Adrenal gland (tissue), 19 donors: Measurements from ENCODE around the gene PHLDB3. TPM values are rescaled to one million over a fixed set of nuclear protein-coding genes. Genes with fewer than 3 reads are reported as not detected.

Source experiments
- DNase-seq, 7 donors: peaks; one replicate each; pipeline ENCODE4 v3.0.0-alpha.2; 2019 to 2020
- H3K27ac ChIP-seq, 5 donors: fragments of 200-600 bp; sonication (generic) in 4 of 5; 1 replicate in 3 of 5; 2 replicates in 2 of 5; pipeline versions ENCODE4 v1.5.1 to v1.8.0; 2016 to 2020; ENCODE audit warnings: mild to moderate bottlenecking in 1 of 5
- H3K27me3 ChIP-seq: fragments of 200-600 bp; 2 replicates; pipeline ENCODE4 v1.8.0; 2021
- H3K36me3 ChIP-seq, 2 donors: fragments of 200-600 bp; replicated peaks in 1 of 2; 1 replicate in 1 of 2; 2 replicates in 1 of 2; pipeline versions ENCODE4 v1.5.1 to v1.8.0; 2018 to 2022
- H3K4me1 ChIP-seq, 2 donors: fragments of 200-600 bp; replicated peaks in 1 of 2; 1 replicate in 1 of 2; 2 replicates in 1 of 2; pipeline versions ENCODE4 v1.5.1 to v1.8.0; 2018 to 2021
- H3K4me3 ChIP-seq, 4 donors: fragments of 200-600 bp; sonication (generic) in 3 of 4; one replicate each; pipeline ENCODE4 v1.5.1; 2016 to 2018
- H3K9me3 ChIP-seq, 3 donors: fragments of 200-600 bp; sonication (generic) in 1 of 3; replicated peaks in 1 of 3; 1 replicate in 2 of 3; 2 replicates in 1 of 3; pipeline versions ENCODE4 v1.5.1 to v1.8.0; 2016 to 2021
- CTCF ChIP-seq, 6 experiments: fragments of 450-650 bp in 4 of 6; fragments of 200-600 bp in 2 of 6; sonication (generic) in 1 of 6; IDR thresholded peaks; 1 replicate in 5 of 6; 2 replicates in 1 of 6; pipeline versions ENCODE4 v1.5.1 to v1.8.0; 2016 to 2021; ENCODE audit warnings: antibody characterized with exemption in 6 of 6, mild to moderate bottlenecking in 2 of 6, moderate library complexity in 1 of 6
- POLR2A ChIP-seq, 2 donors: fragments of 450-650 bp; IDR thresholded peaks; one replicate each; pipeline ENCODE4 v1.6.1; 2017; ENCODE audit warnings: antibody characterized with exemption in 2 of 2, mild to moderate bottlenecking in 2 of 2, moderate library complexity in 1 of 2
- WGBS, 4 donors: extraction: QIAGEN DNeasy Blood & Tissue Kit in 2 of 4; methylation state at CpG; one replicate each; pipeline versions ENCODE4 v1.1.5 to v1.1.7; 2013 to 2017; 5-methylcytosine and 5-hydroxymethylcytosine counted together
- intact Hi-C, 2 donors: fragments of 100-400 bp; cut with DNase I; formaldehyde crosslinking; loops; one replicate each; pipeline versions ENCODE4 v1.14.1 to v1.15.0; 2022 to 2023
- long read RNA-seq, 10 donors: library from polyadenylated mRNA in 3 of 10; unstranded in 2 of 10; stranded (forward) in 1 of 10; transcript quantifications; one replicate each; pipeline ENCODE4 v2.0.0 and lab custom pipeline, GENCODE V29; 2021 to 2026
- polyA plus RNA-seq, 3 donors: library from polyadenylated mRNA; stranded (reverse); fragments of 200-250 nt in 2 of 3; fragments of 350-450 nt in 1 of 3; fragmentation: Illumina TruSeq in 1 of 3; extraction: RNeasy Lipid Tissue Mini Kit (QIAGEN cat#74804) in 1 of 3; gene quantifications; one replicate each; pipeline ENCODE4 v1.2.3, GENCODE V29; 2013 to 2014
- total RNA-seq, 9 donors: library from RNA; depleted of rRNA in 4 of 9; stranded (reverse); fragments of >200 nt in 4 of 9; fragments of 120-200 nt in 1 of 9; fragmentation: NEBNext Ultra II Directional in 1 of 9; extraction: Animal tissue kit (Norgen Biotek cat#: 25700) in 1 of 9; gene quantifications; one replicate each; pipeline versions ENCODE4 v1.1.0 to v1.2.4, GENCODE V29; 2013 to 2023
- donor health status: healthy with polysubstance abuse.
- donor health status: Bipolar disorder and iron deficiency.
- donor health status: DM: yes; HTN: yes; CAD: no.
- donor health status: DM: no; HTN: no; CAD: no.
- donor health status: DM: no; HTN: no; CAD: no.
- donor health status: DM: yes; HTN: yes; CAD: no.

Gene PHLDB3
- total RNA-seq (10 to 100 TPM in 8 of 9 donors, 1 to 10 TPM in 1; 3.5 to 30.7 (median 16.2) TPM), polyA plus RNA-seq (10 to 100 TPM in 2 of 3 donors, 1 to 10 TPM in 1; 1.7 to 54.5 (median 33.7) TPM)
- long read RNA-seq, donor 1: 0 reads
- long read RNA-seq, donor 2: 0 reads
- long read RNA-seq, donor 3: 0 reads
- long read RNA-seq, donor 4, partial matches to known transcripts: 1 of 4 reads
- long read RNA-seq, donor 4, other reads (novel, unspliced or antisense): 3 of 4 reads
- long read RNA-seq, donor 5, partial matches to known transcripts: 6 of 68 reads
- long read RNA-seq, donor 5, other reads (novel, unspliced or antisense): 61 of 68 reads
- long read RNA-seq, donor 6, partial matches to known transcripts: 1 of 5 reads
- long read RNA-seq, donor 6, other reads (novel, unspliced or antisense): 4 of 5 reads
- long read RNA-seq, donor 7: 0 reads
- long read RNA-seq, donor 8: 0 reads
- long read RNA-seq, donor 9: 0 reads
- long read RNA-seq, donor 10: 0 reads

GRCh38 chr19:43504426-43505185, at the start of gene PHLDB3:
PHLDB3 (minus strand) TSS chr19:43504746; CDS start chr19:43504118, 628 bp downstream.
- H3K27ac ChIP-seq: peak within 1 kb of the TSS; percentile 70 to 94 (median 84)
- H3K27me3 ChIP-seq: no peaks in the 10 kb centered on the region
- peak within 1 kb of the TSS; percentile 6 to 95 (median 67) for H3K4me3 ChIP-seq
- intact Hi-C loops: loop anchor here in 1 of 2 donors (5.0 kb wide), 1 partner anchor 37 kb away; the partner anchor contains the start of gene LYPD3
- 2 to 4% (median 3%) methylated on average over 12 to 42 of the region's 42 CpGs for WGBS, 4 donors
- peaks cover 0 to 12% of the 10 kb centered on the region in 2 donors for H3K36me3 ChIP-seq
- no peaks in the 10 kb centered on the region for H3K9me3 ChIP-seq
- TF ChIP-seq POLR2A (IDR thresholded peaks at IDR 0.05) (peak in 1 of 2 donors; percentile 5), CTCF (IDR thresholded peaks at IDR 0.05) (peak in 1 of 6 experiments; percentile 2)
- DNase-seq: peak in 6 of 7 donors; percentile 39 to 64 (median 56)
- peaks cover 12 to 24% of the 10 kb centered on the region in 2 donors for H3K4me1 ChIP-seq

GRCh38 chr19:43553656-43554055, 49.1 kb upstream of the PHLDB3 start:
- TF ChIP-seq POLR2A (IDR thresholded peaks at IDR 0.05) (no peak), CTCF (IDR thresholded peaks at IDR 0.05) (no peak)
- Histone ChIP-seq H3K27me3 (no peaks in the 10 kb centered on the region), H3K36me3 (peaks cover 0 to 43% of the 10 kb centered on the region in 2 donors), H3K9me3 (no peaks in the 10 kb centered on the region), H3K4me1 (peaks cover 7 to 10% of the 10 kb centered on the region in 2 donors), H3K4me3 (no peak overlapping the region), H3K27ac (no peak overlapping the region)
- 82 to 96% (median 90%) methylated on average over 3 to 4 of the region's 4 CpGs for WGBS, 4 donors
- DNase-seq: no peak
- intact Hi-C loops: loop anchor here in 1 of 2 donors (5.0 kb wide), 1 partner anchor 99 kb away; no protein-coding TSS in a partner anchor

- H3K27me3 ChIP-seq: no peaks in the 10 kb centered on the region
- intact Hi-C loops: loop anchor here in 1 of 2 donors (5.0 kb wide), 1 partner anchor 100 kb away; no protein-coding TSS in a partner anchor
- TF ChIP-seq CTCF (IDR thresholded peaks at IDR 0.05) (no peak), POLR2A (IDR thresholded peaks at IDR 0.05) (no peak)
- H3K9me3 ChIP-seq: no peaks in the 10 kb centered on the region
- DNase-seq: no peak
- H3K36me3 ChIP-seq: peaks cover 0 to 43% of the 10 kb centered on the region in 2 donors
- peaks cover 0 to 5% of the 10 kb centered on the region in 2 donors for H3K4me1 ChIP-seq
- H3K4me3 ChIP-seq: no peak overlapping the region
- no peak overlapping the region for H3K27ac ChIP-seq
- 84 to 100% (median 97%) methylated on average over 2 to 3 of the region's 3 CpGs for WGBS, 4 donors
These were observed 48.1 kb upstream of the PHLDB3 start for GRCh38 chr19:43552616-43553015.

GRCh38 chr19:43552198-43552450, 47.6 kb upstream of the PHLDB3 start:
- no peak for DNase-seq
- TF ChIP-seq POLR2A (IDR thresholded peaks at IDR 0.05) (no peak), CTCF (IDR thresholded peaks at IDR 0.05) (no peak)
- WGBS, 4 donors: 77 to 87% (median 84%) methylated on average over 2 to 3 of the region's 3 CpGs
- Histone ChIP-seq H3K4me3 (no peak overlapping the region), H3K9me3 (no peaks in the 10 kb centered on the region), H3K27ac (no peak overlapping the region), H3K4me1 (peaks cover 0 to 5% of the 10 kb centered on the region in 2 donors), H3K27me3 (no peaks in the 10 kb centered on the region), H3K36me3 (peaks cover 0 to 43% of the 10 kb centered on the region in 2 donors)
- intact Hi-C loops: loop anchor here in 1 of 2 donors (5.0 kb wide), 1 partner anchor 100 kb away; no protein-coding TSS in a partner anchor
